ENCODE results near the gene MMP7. TPM values are rescaled to one million over a fixed set of nuclear protein-coding genes. Genes with fewer than 3 reads are reported as not detected.

MMP7 gene
- total and polyA plus RNA-seq, 2 donors (not counting 3 experiments of a cell fraction or from before 2014, with no cell fraction given): 0.65 TPM; not detected in 1

DNA sequence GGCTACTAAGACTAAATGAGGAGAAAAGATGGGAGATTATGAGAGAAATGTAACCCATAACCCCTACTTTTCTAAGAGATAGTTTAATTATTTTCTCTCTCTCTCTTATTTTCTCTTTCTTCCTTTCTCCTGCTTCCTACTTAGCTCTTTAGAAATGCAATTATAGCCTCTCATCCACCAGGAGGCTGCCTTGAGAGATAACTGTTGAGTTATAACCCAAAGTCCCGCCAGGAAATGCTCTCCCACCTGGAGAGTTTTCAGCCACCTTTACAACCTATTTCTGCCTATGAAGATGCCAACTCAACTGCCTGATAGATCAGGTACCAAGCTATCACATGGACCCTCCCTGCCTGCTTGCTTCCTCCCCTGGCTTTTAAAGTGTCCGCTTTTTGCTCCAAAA, 44.0 kb downstream of the MMP7 start:
- Histone ChIP-seq H3K4me2 (ENCODE audit: insufficient read depth, low read length) (no peak overlapping the region), H3K9me1 (replicated peaks; ENCODE audit: control insufficient read depth, extremely low read depth, insufficient read depth, low read length) (no peaks in the 10 kb centered on the region), H3K4me1 (ENCODE audit: control insufficient read depth, extremely low read depth, insufficient read depth, low read length) (no peaks in the 10 kb centered on the region), H3K4me3 (replicated peaks in 1 of 3; ENCODE audit: insufficient read depth in 1 of 3, low read depth in 1 of 3, low read length in 3 of 3) (no peak overlapping the region), H3K27ac (ENCODE audit: insufficient read depth, low read depth, low read length) (no peak overlapping the region), H2AFZ (ENCODE audit: low read depth, low read length) (no peak overlapping the region), H3K27me3 (ENCODE audit: control insufficient read depth in 2 of 2, insufficient read depth in 2 of 2, low read length in 2 of 2) (no peaks in the 10 kb centered on the region), H3K9ac (replicated peaks; ENCODE audit: extremely low read depth, insufficient read depth, low read length) (no peak overlapping the region), H3K36me3 (ENCODE audit: control insufficient read depth in 2 of 2, extremely low read depth in 1 of 2, insufficient read depth in 2 of 2, low read length in 2 of 2) (no peaks in the 10 kb centered on the region), H4K20me1 (replicated peaks; ENCODE audit: control insufficient read depth, extremely low read depth, insufficient read depth, low read length) (no peaks in the 10 kb centered on the region), H3K79me2 (ENCODE audit: control insufficient read depth, insufficient read depth, low read length) (no peaks in the 10 kb centered on the region), H3K9me3 (replicated peaks; ENCODE audit: control insufficient read depth, insufficient read depth, low read length) (no peaks in the 10 kb centered on the region)
- CTCF ChIA-PET: interaction anchor here (1.7 kb wide), 1 partner anchor 9 kb away, joined by 7 read pairs; no protein-coding TSS in a partner anchor
- no TSS peak for BruUV-seq (replicated peaks)
- TF ChIP-seq MYC (IDR thresholded peaks at IDR 0.05; ENCODE audit: low read depth, low read length): no peak
- TF ChIP-seq JUN (IDR thresholded peaks at IDR 0.05; ENCODE audit: borderline replicate concordance, insufficient read depth, insufficient read length, low read depth): no peak
- TF ChIP-seq POLR2A (IDR thresholded peaks at IDR 0.05; ENCODE audit: low read depth, low read length): no peak
- TF ChIP-seq POLR2AphosphoS5 (IDR thresholded peaks at IDR 0.05; ENCODE audit: insufficient read depth, low read depth, low read length): no peak
- no peak for TF ChIP-seq EZH2 (IDR thresholded peaks at IDR 0.05; ENCODE audit: borderline replicate concordance, low read depth, low read length, severe bottlenecking)
- TF ChIP-seq CTCF (IDR thresholded peaks at IDR 0.05; ENCODE audit: extremely low read depth in 1 of 2, insufficient read depth in 1 of 2, low read depth in 1 of 2, low read length in 2 of 2): no peak
- TF ChIP-seq FOS (IDR thresholded peaks at IDR 0.05; ENCODE audit: borderline replicate concordance, insufficient read depth, low read length): no peak
- DNase-seq (ENCODE audit: low read depth, low spot score): no peak
- intact Hi-C loops (cut with micrococcal nuclease) (no loop called here), dilution Hi-C loops (cut with MboI; ENCODE audit: extremely low pct_ligation_motif_present, low sequenced_read_pairs) (no loop called here)
- no peak for FAIRE-seq
- POLR2A ChIA-PET: no interaction called here
